DOHH2 (cell line): ENCODE data around the gene PPM1F.
"Not testable (repeated sequence)": the region's sequence is repeated elsewhere in the genome, so short reads cannot be mapped to it uniquely, and the experiment has no call there.

ENCODE experiments used
- H3F3A ChIP-seq: fragments of 200-600 bp; sonication (generic), shearing (Covaris generic); 2 replicates; pipeline ENCODE4 v1.6.0; 2016; ENCODE audit warnings: antibody characterized with exemption, mild to moderate bottlenecking; ENCODE audit not compliant: control insufficient read depth, insufficient read depth
- H3K27ac ChIP-seq: fragments of 200-600 bp; sonication (generic); 2 replicates; pipeline ENCODE4 v1.5.1; 2014; ENCODE audit warnings: low read depth, mild to moderate bottlenecking, low read length, moderate library complexity
- H3K27me3 ChIP-seq: fragments of 200-600 bp; sonication (generic); 2 replicates; pipeline ENCODE4 v1.6.1; 2014; ENCODE audit warnings: mild to moderate bottlenecking, low read length, mixed read lengths; ENCODE audit not compliant: control insufficient read depth
- H3K36me3 ChIP-seq: fragments of 200-600 bp; sonication (generic); 2 replicates; pipeline ENCODE4 v1.6.1; 2014; ENCODE audit warnings: mild to moderate bottlenecking, low read length, moderate library complexity, mixed read lengths; ENCODE audit not compliant: control insufficient read depth
- H3K4me1 ChIP-seq: fragments of 200-600 bp; sonication (generic); 2 replicates; pipeline ENCODE4 v1.6.1; 2014; ENCODE audit warnings: mild to moderate bottlenecking, low read length, mixed read lengths; ENCODE audit not compliant: control insufficient read depth
- H3K4me2 ChIP-seq: fragments of 200-600 bp; sonication (generic); 2 replicates; pipeline ENCODE4 v1.6.0; 2014; ENCODE audit warnings: mild to moderate bottlenecking, low read length, moderate library complexity
- H3K4me3 ChIP-seq: fragments of 200-600 bp; sonication (generic); 2 replicates; pipeline ENCODE4 v1.5.1; 2014; ENCODE audit warnings: mild to moderate bottlenecking, low read length, mixed read lengths
- H3K79me2 ChIP-seq: fragments of 200-600 bp; sonication (generic); 2 replicates; pipeline ENCODE4 v1.6.1; 2014; ENCODE audit warnings: mild to moderate bottlenecking, low read length, mixed read lengths; ENCODE audit not compliant: control insufficient read depth
- H3K9me2 ChIP-seq: fragments of 200-600 bp; sonication (generic); replicated peaks from 2 replicates; pipeline ENCODE4 v1.6.1; 2014; ENCODE audit warnings: mild to moderate bottlenecking, low read length, mixed read lengths; ENCODE audit not compliant: control insufficient read depth
- H3K9me3 ChIP-seq: fragments of 200-600 bp; sonication (generic); 2 replicates; pipeline ENCODE4 v1.6.1; 2014; ENCODE audit warnings: antibody characterized with exemption, low read length, mixed read lengths; ENCODE audit not compliant: control insufficient read depth, insufficient read depth
- H4K20me1 ChIP-seq: fragments of 200-600 bp; sonication (generic); 2 replicates; pipeline ENCODE4 v1.6.0; 2014; ENCODE audit warnings: low read depth, mild to moderate bottlenecking, antibody characterized with exemption, low read length, moderate library complexity; ENCODE audit not compliant: control insufficient read depth, insufficient read depth
- CTCF ChIP-seq: fragments of 200-600 bp; sonication (generic); IDR thresholded peaks from one replicate; pipeline ENCODE4 v1.5.1; 2014; ENCODE audit warnings: antibody characterized with exemption, mild to moderate bottlenecking, low read depth, low read length; ENCODE audit not compliant: poor library complexity, severe bottlenecking
- EZH2phosphoT487 ChIP-seq: fragments of 200-600 bp; sonication (generic); IDR thresholded peaks from 2 replicates; pipeline ENCODE4 v1.6.1; 2017; ENCODE audit warnings: borderline replicate concordance, mild to moderate bottlenecking, antibody characterized with exemption, low read length, moderate library complexity, mixed read lengths

Gene PPM1F

GRCh38 chr22:21902296-21903087 lies 50.2 kb downstream of the PPM1F start:
- Histone ChIP-seq H3K4me1 (no peaks in the 10 kb centered on the region), H3K27me3 (no peaks in the 10 kb centered on the region), H4K20me1 (no peaks in the 10 kb centered on the region), H3K9me3 (no peaks in the 10 kb centered on the region), H3K4me3 (no peak overlapping the region), H3K9me2 (no peaks in the 10 kb centered on the region), H3K79me2 (no peaks in the 10 kb centered on the region), H3K27ac (no peak overlapping the region), H3K4me2 (no peak overlapping the region), H3F3A (no peaks in the 10 kb centered on the region), H3K36me3 (no peaks in the 10 kb centered on the region)
- TF ChIP-seq EZH2phosphoT487 (no peak), CTCF (no peak)

GRCh38 chr22:21898354-21898896 lies 54.2 kb downstream of the PPM1F start:
- TF ChIP-seq EZH2phosphoT487: no peak

GRCh38 chr22:21896951-21897513 lies 55.6 kb downstream of the PPM1F start:
- no peaks in the 10 kb centered on the region for H3K79me2 ChIP-seq
- H3K4me3 ChIP-seq: no peak overlapping the region
- H3K4me1 ChIP-seq: no peaks in the 10 kb centered on the region
- H3K9me2 ChIP-seq: no peaks in the 10 kb centered on the region
- H3K9me3 ChIP-seq: no peaks in the 10 kb centered on the region
- no peaks in the 10 kb centered on the region for H3K27me3 ChIP-seq
- H3K36me3 ChIP-seq: no peaks in the 10 kb centered on the region
- H4K20me1 ChIP-seq: no peaks in the 10 kb centered on the region
- no peak overlapping the region for H3K4me2 ChIP-seq
- no peak overlapping the region for H3K27ac ChIP-seq
- no peak for TF ChIP-seq CTCF
- TF ChIP-seq EZH2phosphoT487: no peak
- H3F3A ChIP-seq: no peaks in the 10 kb centered on the region

More at GRCh38 chr22:21898354-21898896, 54.2 kb downstream of the PPM1F start:
- H3K27me3 ChIP-seq: no peaks in the 10 kb centered on the region
- no peaks in the 10 kb centered on the region for H3F3A ChIP-seq
- no peaks in the 10 kb centered on the region for H3K9me3 ChIP-seq
- no peaks in the 10 kb centered on the region for H4K20me1 ChIP-seq
- H3K79me2 ChIP-seq: no peaks in the 10 kb centered on the region
- H3K9me2 ChIP-seq: no peaks in the 10 kb centered on the region
- no peak overlapping the region for H3K4me3 ChIP-seq
- H3K36me3 ChIP-seq: no peaks in the 10 kb centered on the region
- H3K4me1 ChIP-seq: no peaks in the 10 kb centered on the region
- H3K4me2 ChIP-seq: no peak overlapping the region
- no peak overlapping the region for H3K27ac ChIP-seq

GRCh38 chr22:21896275-21896674 lies 56.4 kb downstream of the PPM1F start:
- not testable (repeated sequence) for H3K4me3 ChIP-seq, H3K9me3 ChIP-seq, H3K4me2 ChIP-seq, H3K36me3 ChIP-seq, H3F3A ChIP-seq, H3K79me2 ChIP-seq, H3K9me2 ChIP-seq, H4K20me1 ChIP-seq, H3K4me1 ChIP-seq, H3K27me3 ChIP-seq, H3K27ac ChIP-seq
